ENCODE measurements around the gene TATDN2.

Gene TATDN2

DNA sequence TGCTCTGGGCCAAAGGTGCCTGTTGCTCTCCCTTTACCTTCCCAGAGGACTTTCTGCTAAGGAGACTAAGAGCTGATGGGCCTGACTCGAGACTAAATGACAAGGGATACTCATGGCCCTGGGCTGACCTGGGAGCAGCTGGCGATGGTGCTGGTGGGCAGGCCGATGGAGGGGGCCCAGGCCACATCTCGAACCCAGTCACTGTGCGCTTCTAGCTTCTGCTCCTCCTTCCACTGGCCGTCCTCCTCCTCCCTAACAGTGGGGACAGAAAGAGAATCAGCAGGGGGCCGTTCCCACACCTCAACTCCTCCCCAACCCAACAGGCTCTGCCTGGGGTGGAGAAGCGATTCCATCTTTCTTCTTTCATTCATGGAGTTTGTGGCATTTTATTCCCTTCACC, 56.6 kb downstream of the TATDN2 start:
- H3K4me3 ChIP-seq (ENCODE audit: low read depth, low read length): no peak overlapping the region
- TF ChIP-seq, protein P1, sequence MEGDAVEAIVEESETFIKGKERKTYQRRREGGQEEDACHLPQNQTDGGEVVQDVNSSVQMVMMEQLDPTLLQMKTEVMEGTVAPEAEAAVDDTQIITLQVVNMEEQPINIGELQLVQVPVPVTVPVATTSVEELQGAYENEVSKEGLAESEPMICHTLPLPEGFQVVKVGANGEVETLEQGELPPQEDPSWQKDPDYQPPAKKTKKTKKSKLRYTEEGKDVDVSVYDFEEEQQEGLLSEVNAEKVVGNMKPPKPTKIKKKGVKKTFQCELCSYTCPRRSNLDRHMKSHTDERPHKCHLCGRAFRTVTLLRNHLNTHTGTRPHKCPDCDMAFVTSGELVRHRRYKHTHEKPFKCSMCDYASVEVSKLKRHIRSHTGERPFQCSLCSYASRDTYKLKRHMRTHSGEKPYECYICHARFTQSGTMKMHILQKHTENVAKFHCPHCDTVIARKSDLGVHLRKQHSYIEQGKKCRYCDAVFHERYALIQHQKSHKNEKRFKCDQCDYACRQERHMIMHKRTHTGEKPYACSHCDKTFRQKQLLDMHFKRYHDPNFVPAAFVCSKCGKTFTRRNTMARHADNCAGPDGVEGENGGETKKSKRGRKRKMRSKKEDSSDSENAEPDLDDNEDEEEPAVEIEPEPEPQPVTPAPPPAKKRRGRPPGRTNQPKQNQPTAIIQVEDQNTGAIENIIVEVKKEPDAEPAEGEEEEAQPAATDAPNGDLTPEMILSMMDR (IDR thresholded peaks at IDR 0.05; ENCODE audit: low read depth, low read length): no peak
- in situ Hi-C loops (cut with HindIII; ENCODE audit: low sequenced_read_pairs): no loop called here
- DNase-seq (ENCODE audit: low read depth, low spot score): no peak

DNA sequence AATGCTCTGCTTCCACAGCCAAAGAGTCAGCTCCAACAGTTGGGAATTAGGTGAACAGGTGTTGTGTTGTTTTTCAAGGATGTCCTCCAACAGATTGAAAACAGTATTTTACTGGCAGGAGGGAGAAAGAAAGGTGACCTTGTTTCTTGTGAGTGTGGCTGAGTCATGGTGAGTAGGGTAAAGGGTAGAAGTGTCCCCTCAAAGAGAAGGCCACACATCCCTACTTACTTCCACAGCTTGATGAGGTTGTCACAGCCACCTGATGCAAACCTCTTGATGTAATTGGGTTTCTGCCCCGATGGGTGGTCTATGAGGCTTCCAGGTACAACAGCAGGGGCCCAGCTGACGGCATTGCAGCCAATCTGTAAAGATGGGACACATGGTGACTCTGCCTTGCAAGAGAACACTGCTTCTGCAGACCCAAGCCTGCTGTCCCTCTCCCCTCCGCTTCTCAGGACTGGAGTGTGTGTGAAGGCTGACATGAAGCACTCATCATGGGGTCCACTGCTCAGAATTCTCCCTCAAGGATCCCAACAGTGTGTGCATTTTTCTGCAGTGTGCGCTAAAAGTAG, 57.2 kb downstream of the TATDN2 start:
- H3K4me3 ChIP-seq (ENCODE audit: low read depth, low read length): no peak overlapping the region
- DNase-seq (ENCODE audit: low read depth, low spot score): no peak
- in situ Hi-C loops (cut with HindIII; ENCODE audit: low sequenced_read_pairs): no loop called here
- TF ChIP-seq, protein P1 (IDR thresholded peaks at IDR 0.05; ENCODE audit: low read depth, low read length): no peak

DNA sequence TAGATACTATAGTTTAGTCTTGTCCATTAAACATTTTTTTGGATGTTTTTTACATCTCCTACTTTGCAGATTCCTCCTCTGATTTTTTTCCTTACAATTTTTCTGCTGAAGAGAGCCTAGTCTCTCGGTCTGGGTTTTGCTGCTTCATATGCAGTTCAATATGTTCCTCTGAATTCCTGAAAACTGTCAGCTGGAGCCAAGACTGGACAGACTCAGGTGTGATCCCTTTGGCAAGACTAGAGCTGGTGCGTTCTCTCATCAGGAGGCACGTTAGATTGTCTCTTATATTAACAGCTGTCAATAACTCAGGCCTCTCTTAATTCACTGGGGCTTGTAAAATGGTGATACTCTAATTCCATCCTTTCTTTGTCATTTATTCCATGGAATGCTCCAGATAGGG, 57.9 kb downstream of the TATDN2 start:
- in situ Hi-C loops (cut with HindIII; ENCODE audit: low sequenced_read_pairs): no loop called here
- TF ChIP-seq, protein P1 (IDR thresholded peaks at IDR 0.05; ENCODE audit: low read depth, low read length): no peak
- DNase-seq (ENCODE audit: low read depth, low spot score): no peak
- no peak overlapping the region for H3K4me3 ChIP-seq (ENCODE audit: low read depth, low read length)

DNA sequence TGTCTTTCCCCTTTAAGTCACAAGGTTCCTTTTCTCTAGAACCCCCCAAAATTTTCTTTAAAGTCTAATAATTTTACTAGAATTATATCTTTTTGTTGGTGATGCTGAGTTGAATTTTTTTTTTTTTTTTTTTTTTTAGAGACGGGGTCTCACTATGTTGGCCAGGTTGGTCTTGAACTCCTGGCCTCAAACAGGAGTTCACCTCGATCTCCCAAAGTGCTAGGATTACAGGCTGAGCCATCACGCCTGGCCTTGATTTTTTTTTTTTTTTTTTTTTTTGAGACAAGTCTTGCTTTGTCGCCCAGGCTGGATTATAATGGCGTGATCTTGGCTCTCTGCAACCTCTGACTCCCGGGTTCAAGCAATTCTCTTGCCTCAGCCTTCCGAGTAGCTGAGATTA, 60.4 kb downstream of the TATDN2 start:
- TF ChIP-seq, protein P1 (IDR thresholded peaks at IDR 0.05; ENCODE audit: low read depth, low read length): no peak
- in situ Hi-C loops (cut with HindIII; ENCODE audit: low sequenced_read_pairs): no loop called here
- no peak overlapping the region for H3K4me3 ChIP-seq (ENCODE audit: low read depth, low read length)
- DNase-seq (ENCODE audit: low read depth, low spot score): no peak

DNA sequence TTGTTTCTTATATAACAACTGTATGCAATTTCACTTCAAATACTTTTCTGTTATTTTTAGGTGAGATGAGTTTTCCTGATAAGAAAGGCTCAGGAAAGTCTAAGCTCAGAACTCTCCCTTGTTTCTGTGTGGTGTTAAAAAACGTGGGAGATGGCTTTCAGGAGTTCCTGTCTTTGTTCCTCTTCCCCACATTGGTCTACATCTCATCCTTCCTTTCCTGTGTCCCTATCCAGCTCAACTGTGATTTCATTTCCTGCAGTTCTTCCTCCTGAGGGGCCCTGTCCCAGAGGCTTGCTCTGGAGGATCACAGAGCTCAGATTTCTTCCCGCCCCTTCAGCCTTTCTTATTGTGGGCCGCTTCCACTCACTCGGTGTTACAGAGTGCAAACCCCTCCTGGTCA, 61.5 kb downstream of the TATDN2 start:
- in situ Hi-C loops (cut with HindIII; ENCODE audit: low sequenced_read_pairs): no loop called here
- H3K4me3 ChIP-seq (ENCODE audit: low read depth, low read length): no peak overlapping the region
- DNase-seq (ENCODE audit: low read depth, low spot score): no peak
- TF ChIP-seq, protein P1 (IDR thresholded peaks at IDR 0.05; ENCODE audit: low read depth, low read length): no peak

DNA sequence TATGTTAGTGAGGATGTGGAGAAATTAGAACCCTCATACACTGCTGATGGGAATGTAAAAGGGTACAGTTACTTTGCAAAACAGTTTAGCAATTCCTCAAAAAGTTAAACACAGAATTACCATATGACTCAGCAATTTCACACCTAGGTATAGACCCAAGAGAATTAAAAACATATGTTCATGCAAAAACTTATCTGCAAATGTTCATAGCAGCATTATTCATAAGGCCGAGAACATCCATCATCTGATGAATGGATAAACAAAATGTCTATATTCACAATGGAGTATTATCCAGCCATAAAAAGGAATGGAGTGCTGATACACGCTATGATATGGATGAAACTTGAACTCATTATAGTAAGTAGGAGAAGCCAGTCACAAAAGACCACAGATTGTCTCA, 62.3 kb downstream of the TATDN2 start:
- in situ Hi-C loops (cut with HindIII; ENCODE audit: low sequenced_read_pairs): no loop called here
- TF ChIP-seq, protein P1 (IDR thresholded peaks at IDR 0.05; ENCODE audit: low read depth, low read length): no peak

DNA sequence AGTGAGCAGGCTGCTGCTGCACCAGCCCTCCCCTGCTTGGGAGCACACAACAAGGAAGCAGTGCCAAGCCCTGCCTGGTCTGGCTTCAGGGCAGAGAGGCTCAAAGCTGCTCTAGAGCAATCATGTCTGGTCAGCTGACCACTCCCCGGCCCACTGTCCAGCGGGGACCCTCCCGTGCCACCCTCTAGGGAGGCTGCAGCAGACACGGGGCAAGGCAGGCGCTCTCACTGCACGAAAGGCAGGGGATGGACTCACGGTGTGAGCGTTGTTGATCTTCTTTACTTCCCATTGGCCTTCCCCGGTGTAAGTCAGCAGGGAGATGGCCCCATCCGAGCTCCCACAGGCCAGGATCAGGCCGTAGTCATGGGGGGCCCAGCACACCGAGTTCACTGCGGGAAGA, 63.5 kb downstream of the TATDN2 start:
- no peak overlapping the region for H3K4me3 ChIP-seq (ENCODE audit: low read depth, low read length)
- no peak for DNase-seq (ENCODE audit: low read depth, low spot score)
- in situ Hi-C loops (cut with HindIII; ENCODE audit: low sequenced_read_pairs): no loop called here
- TF ChIP-seq, protein P1 (IDR thresholded peaks at IDR 0.05; ENCODE audit: low read depth, low read length): no peak

More for the DNA sequence above, 62.3 kb downstream of the TATDN2 start:
- no peak overlapping the region for H3K4me3 ChIP-seq (ENCODE audit: low read depth, low read length)
- no peak for DNase-seq (ENCODE audit: low read depth, low spot score)
